ENCODE data around the gene KRT36.

Gene KRT36

DNA sequence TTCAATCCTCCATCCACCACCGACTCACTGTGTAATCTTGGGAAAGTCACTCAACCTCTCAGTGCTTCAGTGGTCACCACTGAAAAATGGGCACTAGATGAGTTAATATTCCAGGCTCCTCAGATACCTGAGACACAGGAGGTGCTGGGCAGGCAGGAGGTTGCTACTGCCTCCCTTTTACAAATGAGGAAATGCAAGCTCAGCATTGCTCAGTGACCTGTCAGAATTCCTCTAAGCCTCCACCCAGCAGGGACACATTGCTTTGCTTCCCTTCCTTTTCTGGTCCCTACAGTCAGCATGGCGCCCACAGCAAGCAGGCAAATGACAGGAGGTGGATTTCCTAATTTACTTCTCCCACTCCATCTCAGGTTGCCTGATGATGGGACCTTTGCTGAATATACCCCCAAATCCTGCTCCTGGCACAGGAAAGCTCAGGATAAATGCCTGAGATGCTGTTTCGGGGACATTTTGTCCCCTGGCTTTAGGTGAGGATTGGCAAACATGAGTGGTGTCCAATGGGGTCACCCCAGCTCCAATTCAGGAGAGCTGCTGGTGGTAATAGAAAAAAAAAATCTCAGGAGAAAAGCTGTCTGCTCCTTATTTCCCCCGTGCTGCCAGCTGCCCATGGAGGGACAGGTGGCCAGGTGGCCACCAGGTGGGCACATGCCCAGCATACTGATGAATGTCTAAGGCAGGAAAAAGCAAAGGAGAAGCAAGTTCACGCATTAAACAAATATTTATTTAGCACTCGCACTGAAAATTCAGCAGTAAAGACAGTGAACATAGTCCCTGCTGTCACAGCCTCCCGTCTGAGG lies 20.7 kb upstream of the KRT36 start:
- no peaks in the 10 kb centered on the region for H3K27me3 ChIP-seq (ENCODE audit: insufficient read depth, poor library complexity, severe bottlenecking)
- TF ChIP-seq, protein P1, sequence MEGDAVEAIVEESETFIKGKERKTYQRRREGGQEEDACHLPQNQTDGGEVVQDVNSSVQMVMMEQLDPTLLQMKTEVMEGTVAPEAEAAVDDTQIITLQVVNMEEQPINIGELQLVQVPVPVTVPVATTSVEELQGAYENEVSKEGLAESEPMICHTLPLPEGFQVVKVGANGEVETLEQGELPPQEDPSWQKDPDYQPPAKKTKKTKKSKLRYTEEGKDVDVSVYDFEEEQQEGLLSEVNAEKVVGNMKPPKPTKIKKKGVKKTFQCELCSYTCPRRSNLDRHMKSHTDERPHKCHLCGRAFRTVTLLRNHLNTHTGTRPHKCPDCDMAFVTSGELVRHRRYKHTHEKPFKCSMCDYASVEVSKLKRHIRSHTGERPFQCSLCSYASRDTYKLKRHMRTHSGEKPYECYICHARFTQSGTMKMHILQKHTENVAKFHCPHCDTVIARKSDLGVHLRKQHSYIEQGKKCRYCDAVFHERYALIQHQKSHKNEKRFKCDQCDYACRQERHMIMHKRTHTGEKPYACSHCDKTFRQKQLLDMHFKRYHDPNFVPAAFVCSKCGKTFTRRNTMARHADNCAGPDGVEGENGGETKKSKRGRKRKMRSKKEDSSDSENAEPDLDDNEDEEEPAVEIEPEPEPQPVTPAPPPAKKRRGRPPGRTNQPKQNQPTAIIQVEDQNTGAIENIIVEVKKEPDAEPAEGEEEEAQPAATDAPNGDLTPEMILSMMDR (IDR thresholded peaks at IDR 0.05; ENCODE audit: poor library complexity, severe bottlenecking), result no peak
- DNase-seq (ENCODE audit: low spot score) (no peak), ATAC-seq (ENCODE audit: low read depth) (no peak)
- H3K27ac ChIP-seq (ENCODE audit: poor library complexity, severe bottlenecking), result no peak overlapping the region
- H3K4me3 ChIP-seq (ENCODE audit: severe bottlenecking), result no peak overlapping the region
- no peaks in the 10 kb centered on the region for H3K36me3 ChIP-seq (ENCODE audit: low read depth)
- no peaks in the 10 kb centered on the region for H3K9me3 ChIP-seq (ENCODE audit: severe bottlenecking)
- H3K4me1 ChIP-seq (ENCODE audit: insufficient read depth, poor library complexity, severe bottlenecking), result peaks cover 25% of the 10 kb centered on the region

DNA sequence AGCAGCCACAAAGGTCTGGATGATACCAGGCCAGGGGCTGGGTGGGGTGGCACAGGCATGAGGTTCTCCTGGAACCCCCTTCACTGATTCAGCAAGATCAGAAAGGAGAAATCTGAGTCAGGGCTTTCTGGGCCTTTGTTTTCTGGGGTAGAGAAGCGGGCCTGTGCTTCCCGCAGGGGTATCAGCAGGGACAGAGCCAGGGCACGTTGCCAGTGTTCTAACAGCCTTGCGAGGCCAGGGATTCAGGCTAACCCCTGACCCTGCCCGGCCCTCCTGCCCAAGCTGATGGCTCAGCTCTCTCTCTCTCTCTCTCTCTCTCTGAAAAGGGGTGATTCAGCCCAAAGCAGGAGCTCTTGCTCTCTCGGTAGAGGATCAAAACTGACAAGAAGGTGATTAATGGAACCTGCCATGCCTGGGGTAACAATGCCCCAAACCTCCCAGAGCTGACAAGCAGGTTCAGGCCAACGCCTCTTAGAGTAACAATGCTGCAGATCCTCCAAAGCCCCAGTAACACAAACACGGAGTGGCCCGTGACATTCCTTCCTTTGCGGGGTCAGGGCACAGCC lies 17.7 kb upstream of the KRT36 start:
- peaks cover 19% of the 10 kb centered on the region for H3K4me1 ChIP-seq (ENCODE audit: insufficient read depth, poor library complexity, severe bottlenecking)
- no peaks in the 10 kb centered on the region for H3K27me3 ChIP-seq (ENCODE audit: insufficient read depth, poor library complexity, severe bottlenecking)
- H3K27ac ChIP-seq (ENCODE audit: poor library complexity, severe bottlenecking), result peak overlapping the region; percentile 25
- H3K9me3 ChIP-seq (ENCODE audit: severe bottlenecking), result no peaks in the 10 kb centered on the region
- no peak overlapping the region for H3K4me3 ChIP-seq (ENCODE audit: severe bottlenecking)
- peak; percentile 78 for ATAC-seq (ENCODE audit: low read depth)
- no peak for DNase-seq (ENCODE audit: low spot score)
- TF ChIP-seq, protein P1 (IDR thresholded peaks at IDR 0.05; ENCODE audit: poor library complexity, severe bottlenecking), result no peak
- no peaks in the 10 kb centered on the region for H3K36me3 ChIP-seq (ENCODE audit: low read depth)

DNA sequence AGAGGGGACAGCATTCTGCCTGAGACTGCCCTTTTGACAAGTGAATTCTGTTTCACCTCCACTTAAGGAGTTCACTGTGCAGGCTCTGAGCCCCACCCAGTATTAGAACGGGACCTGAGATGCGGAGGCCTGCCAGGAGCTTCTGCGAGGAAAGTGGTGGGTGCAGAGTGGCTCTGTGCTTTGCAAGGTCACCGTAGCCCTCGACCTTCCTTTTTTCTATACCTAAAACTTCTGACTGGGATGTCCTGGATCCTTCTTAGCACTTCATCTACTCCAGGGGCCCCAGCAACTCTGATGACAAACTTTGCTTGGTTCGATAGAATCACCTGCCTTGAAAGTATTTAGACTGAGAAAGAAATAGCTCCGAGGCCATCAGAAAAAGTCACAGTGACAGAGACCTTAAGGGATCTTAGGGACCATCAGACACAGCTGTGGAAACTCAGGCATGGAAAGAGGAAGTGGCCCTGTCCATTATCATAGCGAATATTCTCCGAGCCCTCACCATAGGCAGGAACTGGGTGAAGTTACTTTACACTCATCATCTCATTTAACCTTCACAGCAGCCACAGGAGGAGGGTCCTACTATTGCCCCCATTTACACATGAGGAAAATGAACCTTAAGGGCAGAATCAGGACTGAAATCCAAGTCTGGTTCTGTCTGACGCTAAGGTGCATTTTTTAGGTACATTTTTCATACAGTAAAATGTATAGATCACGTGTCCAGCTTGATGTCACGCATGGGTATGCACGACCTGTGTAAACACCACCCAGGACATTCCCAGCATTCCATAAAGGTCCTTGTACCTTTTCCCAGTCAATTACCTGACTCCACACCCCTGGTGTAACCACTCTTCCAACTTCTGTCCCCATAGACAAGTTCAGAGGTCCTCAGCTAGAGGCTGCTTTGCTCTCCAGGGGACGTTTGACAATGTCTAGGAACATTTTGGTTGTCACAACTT lies 16.4 kb upstream of the KRT36 start:
- no peak overlapping the region for H3K4me3 ChIP-seq (ENCODE audit: severe bottlenecking)
- DNase-seq (ENCODE audit: low spot score), result no peak
- peak overlapping the region; percentile 25 for H3K27ac ChIP-seq (ENCODE audit: poor library complexity, severe bottlenecking)
- H3K4me1 ChIP-seq (ENCODE audit: insufficient read depth, poor library complexity, severe bottlenecking), result peaks cover 19% of the 10 kb centered on the region
- ATAC-seq (ENCODE audit: low read depth), result no peak
- H3K9me3 ChIP-seq (ENCODE audit: severe bottlenecking), result no peaks in the 10 kb centered on the region
- TF ChIP-seq, protein P1 (IDR thresholded peaks at IDR 0.05; ENCODE audit: poor library complexity, severe bottlenecking), result no peak
- H3K36me3 ChIP-seq (ENCODE audit: low read depth), result no peaks in the 10 kb centered on the region
- no peaks in the 10 kb centered on the region for H3K27me3 ChIP-seq (ENCODE audit: insufficient read depth, poor library complexity, severe bottlenecking)

DNA sequence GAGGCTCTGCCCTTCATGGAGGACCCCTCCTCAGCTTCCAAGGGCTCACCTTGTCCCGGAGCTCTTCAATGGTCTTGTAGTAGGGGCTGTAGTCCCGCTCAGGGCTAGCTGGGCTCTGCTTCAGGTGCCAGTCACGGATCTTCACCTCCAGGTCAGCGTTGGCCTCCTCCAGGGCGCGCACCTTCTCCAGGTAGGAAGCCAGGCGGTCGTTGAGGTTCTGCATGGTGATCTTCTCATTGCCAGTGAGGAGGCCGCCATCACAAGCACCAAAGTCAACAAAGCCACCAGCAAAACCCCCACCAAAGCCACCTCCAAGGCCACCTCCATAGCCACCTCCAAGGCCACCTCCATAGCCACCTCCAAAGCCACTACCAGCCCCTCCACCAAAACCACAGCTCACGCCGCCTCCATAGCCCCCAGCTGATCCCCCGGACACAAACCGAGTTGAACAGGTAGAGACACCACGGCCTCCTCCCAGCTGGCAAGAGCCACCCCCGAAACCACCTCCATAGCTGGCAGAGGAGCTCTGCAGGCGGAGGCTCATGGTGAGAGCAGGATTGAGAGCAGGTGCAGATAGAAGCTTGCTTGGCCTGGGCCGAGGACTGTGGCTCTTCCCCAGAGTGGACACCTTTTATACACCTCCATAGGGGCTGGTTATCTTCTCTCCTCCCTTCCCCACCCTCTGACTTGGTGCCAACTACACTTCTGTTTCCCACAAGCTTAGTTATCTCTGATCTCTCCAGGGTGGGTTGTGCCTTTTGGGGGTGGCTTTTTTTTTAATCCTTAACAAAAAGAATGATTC lies 15.5 kb upstream of the KRT36 start, which contains the start of gene KRT13:
Gene KRT13 (minus strand): TSS at position 606 of the 802 bp plus-strand sequence. CDS start 62 bp downstream, at position 544.
- H3K4me3 ChIP-seq (ENCODE audit: severe bottlenecking), result no peak within 1 kb of the TSS
- no peaks in the 10 kb centered on the region for H3K36me3 ChIP-seq (ENCODE audit: low read depth)
- no peaks in the 10 kb centered on the region for H3K27me3 ChIP-seq (ENCODE audit: insufficient read depth, poor library complexity, severe bottlenecking)
- H3K9me3 ChIP-seq (ENCODE audit: severe bottlenecking), result no peaks in the 10 kb centered on the region
- TF ChIP-seq, protein P1 (IDR thresholded peaks at IDR 0.05; ENCODE audit: poor library complexity, severe bottlenecking), result no peak
- no peak within 1 kb of the TSS for H3K27ac ChIP-seq (ENCODE audit: poor library complexity, severe bottlenecking)
- ATAC-seq (ENCODE audit: low read depth) (no peak), DNase-seq (ENCODE audit: low spot score) (no peak)
- peaks cover 25% of the 10 kb centered on the region for H3K4me1 ChIP-seq (ENCODE audit: insufficient read depth, poor library complexity, severe bottlenecking)
